NCI-H2081 treated with DMSO at 0.1 percent for 48 hours (cell line): ENCODE data around the gene GHRH.

Source experiments
- DNase-seq: peaks from one replicate; lab custom pipeline; 2025; lab: John Stamatoyannopoulos, UW

Gene GHRH

DNA sequence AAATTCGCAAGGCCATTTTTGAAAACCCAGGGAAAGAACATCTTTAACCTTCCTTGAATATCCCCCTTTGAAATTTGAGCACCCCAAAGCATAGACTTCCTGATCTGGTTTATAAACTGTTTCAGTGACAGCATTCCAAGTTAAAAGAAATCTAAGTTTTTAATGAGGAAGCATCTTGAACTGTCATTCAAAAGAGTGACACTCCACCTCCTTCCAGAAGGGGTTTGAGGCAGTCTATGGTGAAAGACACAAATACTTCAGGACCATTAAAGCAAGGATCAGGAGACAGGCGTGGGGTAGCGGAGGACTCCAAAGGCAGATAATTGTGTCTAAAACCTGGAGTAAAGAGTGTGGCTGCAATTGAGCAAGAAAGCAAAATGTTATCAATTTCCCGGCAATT is 691 bp downstream of the GHRH start:
- no peak for DNase-seq

DNA sequence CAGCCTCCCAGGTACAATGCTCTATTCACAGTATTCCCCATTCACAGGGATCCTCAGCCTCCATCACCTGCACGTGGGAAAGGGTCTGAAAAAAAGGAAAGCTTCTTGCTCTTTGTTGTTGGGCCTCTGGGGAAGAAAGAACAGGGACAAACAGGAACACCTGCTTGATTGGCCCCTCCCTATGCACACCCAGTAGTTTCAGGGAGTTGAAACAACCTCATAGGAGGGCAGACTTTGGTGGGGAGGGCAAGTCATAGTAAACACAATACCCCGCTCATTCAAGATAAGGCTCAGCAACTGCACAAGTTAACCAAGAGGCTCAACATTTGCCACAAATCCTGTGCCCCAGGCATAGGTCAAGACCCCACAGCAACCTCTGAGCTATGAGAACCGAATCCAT is 1.7 kb downstream of the GHRH start:
- DNase-seq: no peak

DNA sequence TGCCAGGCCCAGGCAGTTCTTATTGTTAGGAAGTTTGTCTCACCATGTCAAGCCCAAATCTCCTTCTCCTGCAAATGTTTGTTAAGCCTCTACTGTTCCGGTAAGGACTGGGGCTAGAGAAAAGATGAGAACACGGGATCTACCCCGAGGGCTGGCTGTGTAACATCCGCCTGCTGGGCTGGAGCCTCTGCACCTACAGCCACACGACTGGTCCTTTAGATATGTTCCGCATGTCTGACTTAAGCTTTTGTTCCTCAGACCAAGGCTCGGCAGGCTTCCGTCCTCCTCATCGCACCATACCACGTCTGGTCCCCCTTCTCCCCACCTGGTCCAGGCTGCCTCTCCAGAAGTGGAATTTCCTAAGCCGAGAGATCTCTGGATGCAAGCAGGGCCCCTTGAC is 2.6 kb downstream of the GHRH start:
- no peak for DNase-seq

DNA sequence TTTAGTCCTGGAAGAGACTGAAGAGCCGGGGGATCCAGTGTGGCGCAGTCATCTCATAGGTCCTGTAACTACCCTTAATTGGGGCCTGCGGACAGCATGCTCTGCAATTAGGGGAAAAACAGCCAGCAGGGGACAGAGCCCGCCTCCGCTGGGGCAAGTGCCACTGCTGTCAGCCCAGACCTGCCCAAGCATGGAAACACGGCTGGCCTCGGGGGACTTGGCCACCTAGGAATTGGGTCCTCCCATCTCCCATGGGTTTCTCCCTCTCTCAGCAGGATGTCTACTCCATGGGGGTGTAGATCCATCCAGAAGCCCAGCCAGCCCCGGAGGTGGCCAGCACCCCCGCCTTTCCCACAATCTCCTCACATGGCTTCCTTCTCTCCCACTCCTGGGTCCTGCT is 3.6 kb downstream of the GHRH start:
- DNase-seq: no peak

DNA sequence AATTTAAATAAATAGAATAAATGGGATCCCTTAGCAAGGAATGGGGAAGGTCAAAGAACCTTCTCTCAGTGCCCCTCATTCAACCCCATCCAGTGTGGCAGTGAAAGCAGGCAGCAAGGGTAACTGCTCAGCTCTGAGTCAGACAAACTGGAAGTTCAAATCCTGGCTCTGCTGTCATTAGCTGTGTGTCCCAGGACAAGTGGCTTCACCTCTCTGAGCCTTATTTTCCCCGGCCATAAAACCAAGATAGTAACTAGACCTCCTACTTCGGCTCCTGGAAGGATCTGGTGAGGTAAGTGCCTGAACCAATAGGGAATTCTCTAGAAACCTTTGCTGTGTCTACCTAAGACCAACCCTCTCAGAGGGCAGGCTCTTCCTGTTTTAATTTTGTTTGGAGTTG is 4.1 kb downstream of the GHRH start:
- DNase-seq: no peak

DNA sequence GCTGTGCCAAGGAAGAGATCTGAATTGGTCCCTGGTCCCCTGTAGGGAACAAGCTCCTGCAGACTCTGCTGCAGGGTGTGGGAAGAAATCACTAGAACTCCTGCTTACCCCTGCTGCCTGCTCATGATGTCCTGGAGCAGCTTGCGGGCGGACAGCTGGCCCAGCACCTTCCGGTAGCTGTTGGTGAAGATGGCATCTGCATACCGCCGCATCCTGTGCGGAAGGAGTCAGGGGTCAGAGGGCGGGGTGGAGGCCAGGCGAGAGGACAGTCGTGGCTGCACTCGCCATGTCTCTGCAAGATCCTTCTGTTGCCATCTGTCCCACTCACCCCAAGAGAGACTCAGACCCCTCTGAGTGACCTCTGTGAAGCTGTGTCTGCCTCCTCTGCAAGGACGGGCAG is 5.3 kb downstream of the GHRH start:
- DNase-seq: no peak

DNA sequence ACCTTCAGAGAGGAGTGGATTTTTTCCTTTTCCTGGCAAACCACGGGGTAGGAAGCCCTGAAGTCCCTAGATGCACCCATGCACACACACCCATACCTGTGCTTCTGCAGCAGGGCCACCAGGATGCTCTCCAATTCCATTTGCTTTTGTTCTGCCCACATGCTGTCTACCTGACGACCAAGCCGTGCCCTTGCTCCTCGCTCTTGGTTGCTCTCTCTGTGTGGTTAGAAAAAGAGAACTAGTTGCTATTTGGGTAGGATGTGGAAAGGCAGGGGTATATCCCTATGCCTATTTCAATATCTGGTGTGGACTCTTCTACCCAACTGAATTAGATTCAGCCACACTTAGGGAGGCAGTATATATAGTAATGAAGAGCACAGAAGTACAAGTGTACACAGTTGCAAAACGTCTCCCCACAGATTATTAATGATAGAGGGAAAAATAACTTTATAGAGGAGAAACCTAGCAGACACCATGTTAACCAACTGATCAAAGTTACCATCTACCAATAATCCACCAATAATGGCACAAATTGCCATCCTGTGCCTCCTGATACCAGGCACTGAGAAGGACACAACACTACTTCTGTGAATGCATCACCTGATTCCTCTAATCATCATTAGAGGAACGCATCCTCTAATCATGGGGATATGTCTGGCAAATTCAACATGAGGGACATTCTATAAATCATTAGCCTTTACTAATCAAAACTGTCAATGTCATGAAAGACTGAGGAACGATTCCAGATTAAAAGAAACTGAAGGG is 7.3 kb downstream of the GHRH start:
- DNase-seq: no peak

DNA sequence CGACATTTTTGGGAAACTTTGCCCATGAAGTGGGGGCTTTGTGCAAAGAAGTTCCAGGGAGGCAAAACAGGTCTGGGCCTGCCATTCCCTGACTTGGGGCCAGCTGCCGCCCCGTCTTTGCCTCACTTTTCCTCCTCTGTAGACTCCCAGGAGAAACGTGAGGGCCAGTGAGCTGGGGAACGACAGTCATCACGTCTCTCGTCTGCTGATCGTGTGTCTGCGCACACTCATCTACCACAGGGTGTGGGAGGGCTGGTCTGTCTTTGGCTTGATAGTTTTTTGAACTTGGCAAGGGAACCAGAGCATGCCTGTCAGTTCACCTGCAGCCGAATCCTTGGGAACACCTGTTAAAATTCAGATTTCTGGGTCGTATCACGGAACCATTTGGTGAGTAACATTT is 8.5 kb downstream of the GHRH start:
- DNase-seq: no peak

DNA sequence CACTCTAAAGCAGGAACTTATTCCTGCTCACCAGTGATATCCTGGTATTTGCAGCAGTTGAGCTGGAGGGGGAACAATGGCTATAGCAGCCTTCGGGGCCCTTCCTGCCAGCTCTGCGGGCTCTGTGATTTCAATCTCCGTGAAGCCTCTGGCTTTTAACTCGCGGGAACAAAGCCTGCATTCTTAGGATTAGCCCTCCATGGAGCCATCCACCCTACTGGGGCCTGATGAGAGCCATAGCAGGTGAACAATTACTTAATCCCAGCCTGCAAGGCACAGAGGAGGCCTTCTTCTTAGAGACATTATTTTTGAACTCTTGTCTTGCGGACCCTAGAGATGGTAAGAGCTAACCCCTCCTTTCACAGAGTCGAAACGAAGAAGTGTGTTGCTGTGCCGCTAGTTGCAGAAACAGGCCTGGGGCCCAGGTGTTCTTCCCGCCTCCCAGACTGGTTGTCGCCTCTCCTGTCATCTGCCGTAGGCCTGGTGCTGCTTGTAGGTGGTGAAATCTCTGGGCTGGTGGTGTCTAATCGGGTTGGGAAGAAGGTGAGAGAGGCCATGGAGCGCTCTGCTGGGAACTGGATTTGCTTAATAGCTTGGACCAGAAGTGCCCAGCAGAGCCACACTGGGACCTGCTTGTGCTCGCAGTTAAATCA is 9.7 kb downstream of the GHRH start:
- DNase-seq: no peak

DNA sequence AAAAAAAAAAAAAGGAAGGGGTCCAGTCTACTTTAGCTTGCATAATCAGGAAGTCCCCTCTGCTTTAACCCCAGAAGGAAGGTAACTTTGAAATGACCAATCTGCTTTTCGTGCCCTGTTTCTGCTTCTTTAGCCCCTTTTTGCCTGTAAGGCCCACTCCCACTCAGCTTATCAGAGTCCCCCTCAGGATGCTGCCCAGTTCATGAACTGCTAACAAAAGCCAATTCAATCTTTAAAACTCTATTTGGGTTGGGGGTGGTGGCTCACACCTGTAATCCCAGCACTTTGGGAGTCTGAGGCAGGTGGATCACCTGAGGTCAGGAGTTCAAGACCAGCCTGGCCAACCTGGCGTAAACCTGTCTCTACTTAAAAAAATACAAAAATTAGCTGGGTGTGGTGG is 12.3 kb downstream of the GHRH start:
- DNase-seq: no peak

DNA sequence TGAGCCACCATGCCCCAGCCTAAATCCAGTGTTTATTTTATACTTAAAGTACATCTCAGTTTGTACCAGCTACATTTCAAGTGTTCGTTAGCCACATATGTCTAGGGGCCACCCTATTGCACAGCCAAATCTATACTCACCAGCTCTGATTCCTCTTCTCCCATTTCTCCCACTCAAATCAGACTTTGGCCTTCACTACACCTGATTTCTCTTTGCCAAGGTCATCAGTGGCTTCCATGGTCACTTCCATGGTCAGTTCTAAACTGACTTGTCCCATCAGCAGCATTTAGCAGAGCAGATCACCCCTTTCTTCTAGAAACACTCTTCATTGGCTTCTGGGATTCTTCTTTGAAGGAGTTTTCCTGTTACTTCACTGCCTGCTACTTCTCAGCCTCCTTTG is 14.1 kb downstream of the GHRH start:
- no peak for DNase-seq

DNA sequence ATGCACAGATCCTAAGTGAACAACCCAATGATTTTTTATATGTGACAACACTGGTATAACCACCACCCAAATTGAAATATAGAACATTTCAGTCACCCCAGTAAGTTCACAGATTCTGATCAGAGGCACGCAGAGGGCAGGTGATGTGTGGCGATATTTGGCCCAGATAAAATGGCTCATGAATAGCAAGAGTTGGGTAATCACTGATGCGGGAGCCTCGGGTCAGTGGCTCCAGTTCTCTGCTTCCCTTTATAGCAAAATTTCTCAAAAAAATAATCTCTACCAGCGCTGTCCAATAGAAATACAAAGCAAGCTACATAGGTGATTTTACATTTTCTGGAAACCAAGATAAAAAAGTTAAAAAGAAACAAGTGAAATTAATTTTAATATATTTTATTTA is 14.9 kb downstream of the GHRH start:
- DNase-seq: no peak

DNA sequence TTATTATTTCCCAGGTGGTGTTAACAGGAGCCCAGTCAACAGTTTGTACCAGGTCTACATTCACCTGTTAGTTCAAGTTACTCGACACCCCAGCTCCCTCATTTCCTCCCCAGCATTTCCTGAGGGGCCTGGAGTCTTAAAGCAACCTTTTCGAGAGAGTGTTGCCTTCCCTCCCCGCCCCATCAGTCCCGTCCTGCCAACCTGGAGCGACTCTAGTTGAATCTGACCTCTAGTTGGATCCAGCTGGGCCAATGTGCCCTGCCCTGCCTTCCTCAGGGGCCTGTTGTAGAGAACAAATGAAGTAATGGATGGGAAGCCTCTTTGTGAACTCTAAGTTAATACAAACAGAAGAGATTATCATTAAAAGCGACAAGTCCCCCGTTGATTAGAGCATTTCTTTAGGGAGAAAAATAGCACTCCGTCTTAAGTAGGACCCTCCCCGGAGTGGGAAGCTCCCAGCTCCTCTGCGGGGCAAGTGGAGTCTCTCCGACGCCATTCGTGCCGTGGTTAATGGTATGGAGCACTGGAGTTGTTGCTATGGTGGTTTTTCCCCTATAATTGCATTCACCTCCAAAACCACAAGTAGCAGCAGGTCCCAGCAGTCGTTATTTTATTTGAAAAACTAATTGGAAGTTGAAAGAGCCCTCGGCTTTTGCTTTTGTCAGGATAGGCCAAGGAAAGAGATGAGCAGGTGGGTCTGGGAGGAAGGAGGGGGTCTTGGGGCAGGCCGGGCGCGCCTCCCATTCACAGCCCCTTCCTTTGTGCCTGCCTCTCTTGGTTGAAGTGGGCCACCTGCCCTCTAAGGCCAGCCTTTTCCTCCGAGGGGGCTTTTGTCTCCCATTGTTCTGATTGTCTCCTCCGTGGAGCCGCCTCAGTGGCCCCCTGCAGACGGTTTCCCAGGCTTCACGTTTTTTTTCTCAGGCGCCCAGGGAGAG is 16.1 kb downstream of the GHRH start:
- no peak for DNase-seq

DNA sequence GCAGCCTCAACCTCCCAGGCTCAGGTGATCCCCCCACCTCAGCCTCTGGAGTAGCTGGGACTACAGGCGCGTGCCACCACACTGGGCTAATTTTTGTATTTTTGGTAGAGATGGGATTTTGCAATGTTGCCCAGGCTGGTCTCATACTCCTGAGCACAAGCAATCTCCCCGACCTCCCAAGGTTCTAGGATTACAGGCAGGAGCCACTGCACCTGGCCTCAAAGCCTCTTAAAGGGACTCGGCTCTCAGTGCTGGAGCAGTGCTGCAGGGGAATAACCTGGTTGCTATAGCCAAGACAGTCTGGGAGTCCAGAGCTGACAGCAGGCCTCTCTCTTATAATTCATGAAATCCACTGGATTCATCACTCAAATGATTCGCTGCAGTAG is 17.0 kb downstream of the GHRH start:
- no peak for DNase-seq

DNA sequence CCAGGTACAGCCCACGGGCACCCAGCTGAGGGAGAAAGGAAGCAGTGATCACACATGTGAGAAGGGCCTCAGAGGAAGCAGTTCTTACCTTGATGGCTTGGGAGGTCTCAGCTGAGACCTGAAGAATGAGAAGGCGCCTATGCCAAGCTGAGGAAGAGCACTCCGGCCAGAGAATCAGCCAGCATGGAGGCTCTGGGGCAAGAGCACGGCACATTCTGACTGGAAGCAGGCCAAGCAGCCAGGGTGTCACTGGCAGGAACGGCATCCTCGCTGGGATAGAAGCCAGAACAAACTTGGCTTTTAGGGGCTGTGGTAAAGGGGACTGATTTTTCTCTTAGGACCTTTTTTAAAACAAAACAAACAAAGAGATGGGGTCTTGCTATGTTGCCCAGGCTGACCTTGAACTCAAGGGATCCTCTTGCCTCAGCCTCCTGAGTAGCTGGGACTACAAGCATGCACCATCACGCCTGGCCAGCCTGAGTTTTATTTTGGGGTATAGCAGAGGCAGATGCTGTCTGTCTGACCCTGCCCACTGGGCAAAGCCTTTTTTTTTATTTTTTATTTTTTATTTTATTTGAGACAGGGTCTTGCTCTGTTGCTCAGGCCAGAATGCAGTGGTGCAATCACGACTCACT is 17.6 kb downstream of the GHRH start:
- no peak for DNase-seq

DNA sequence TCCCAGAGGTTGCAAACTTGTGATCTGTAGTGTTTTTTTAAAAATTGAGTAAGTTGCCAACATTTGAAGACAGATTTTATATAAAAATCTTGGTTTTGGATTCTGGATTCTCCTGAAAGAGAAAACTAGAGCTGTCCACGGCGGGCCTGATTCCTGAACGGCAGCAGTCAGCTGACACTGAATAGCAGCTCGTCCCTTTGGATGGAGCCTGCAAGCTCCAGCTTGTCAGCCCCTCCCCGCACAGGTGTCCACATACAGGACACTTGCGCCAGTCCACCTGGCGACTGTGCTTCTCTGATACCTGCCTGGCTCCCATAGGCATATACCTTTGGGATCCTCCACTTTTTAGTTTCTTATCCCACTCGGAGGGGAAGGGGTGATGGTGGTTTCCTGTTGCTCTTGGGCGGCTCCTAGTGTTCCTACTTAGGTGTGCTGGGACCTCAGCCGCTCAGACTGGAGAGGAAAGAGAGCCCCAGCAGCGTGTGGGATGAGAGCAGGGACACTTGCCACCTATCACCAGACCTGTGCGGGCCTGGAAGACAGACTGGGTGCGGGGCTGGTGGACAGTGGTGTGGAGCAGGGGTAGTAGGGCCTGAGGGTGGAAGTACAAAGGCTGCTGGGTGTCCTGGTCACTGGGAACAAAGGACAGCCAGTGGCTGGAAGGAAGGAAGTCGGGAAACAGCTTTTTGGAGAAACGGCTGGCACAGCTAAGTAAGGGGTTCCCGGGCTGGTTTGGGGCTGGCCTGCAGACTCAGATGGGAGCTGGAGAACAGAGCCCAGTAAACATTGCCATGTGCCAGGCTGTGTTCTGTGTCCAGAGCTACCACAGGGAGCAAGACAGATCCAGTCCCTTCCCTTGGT is 18.3 kb downstream of the GHRH start:
- DNase-seq: no peak

DNA sequence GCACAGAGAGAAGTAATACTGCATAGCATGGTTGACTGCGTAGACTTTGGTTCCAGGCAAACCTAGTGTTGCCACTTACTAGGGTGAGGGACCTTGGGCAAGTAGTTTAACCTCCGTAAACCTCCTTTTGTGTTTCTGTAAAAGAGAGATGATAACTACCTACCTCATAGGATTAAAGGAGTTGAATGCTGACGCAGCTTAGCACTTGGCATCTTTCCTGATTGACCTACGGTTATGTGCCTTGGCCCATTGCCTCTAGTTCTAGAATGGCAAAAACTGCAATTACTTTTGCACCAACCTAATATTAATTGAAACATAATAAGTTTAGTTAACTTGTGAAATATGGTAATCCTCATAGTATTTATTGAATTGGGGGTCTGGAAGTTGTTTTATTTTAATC is 19.1 kb downstream of the GHRH start:
- no peak for DNase-seq

DNA sequence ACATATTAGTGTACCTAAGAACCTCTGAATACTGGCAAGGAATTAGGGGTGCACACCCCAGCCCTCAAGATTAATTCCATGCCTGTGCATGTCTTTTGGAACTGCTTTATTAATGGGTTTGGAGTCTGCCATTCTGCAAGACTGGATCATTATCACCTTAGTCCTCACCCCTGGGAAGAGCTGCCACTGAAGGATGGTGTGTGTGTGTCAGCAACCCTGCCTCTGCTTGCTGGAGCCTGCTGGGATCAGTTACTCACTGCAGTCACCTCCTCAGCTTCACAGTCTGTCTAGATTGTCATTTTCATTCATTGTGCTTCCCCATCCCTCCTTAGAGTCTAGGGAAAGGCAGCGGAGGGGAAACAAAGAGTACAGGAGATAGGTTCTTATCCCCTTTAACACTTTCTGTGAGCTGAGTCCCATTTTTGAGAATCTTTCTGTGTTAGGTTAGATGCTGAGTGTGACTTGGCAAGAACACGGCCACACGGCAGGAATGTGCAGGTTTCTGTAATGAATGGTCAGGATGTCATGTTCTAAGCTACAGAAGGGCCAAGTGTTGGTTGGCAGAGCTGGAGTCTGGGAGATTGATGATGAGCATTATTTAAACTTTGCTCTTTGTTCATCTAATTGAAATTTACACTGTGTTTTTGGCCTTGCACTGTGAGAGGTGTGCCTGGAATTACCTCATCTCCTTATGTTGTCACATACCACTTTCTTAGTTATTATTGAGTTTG is 21.1 kb downstream of the GHRH start:
- no peak for DNase-seq

DNA sequence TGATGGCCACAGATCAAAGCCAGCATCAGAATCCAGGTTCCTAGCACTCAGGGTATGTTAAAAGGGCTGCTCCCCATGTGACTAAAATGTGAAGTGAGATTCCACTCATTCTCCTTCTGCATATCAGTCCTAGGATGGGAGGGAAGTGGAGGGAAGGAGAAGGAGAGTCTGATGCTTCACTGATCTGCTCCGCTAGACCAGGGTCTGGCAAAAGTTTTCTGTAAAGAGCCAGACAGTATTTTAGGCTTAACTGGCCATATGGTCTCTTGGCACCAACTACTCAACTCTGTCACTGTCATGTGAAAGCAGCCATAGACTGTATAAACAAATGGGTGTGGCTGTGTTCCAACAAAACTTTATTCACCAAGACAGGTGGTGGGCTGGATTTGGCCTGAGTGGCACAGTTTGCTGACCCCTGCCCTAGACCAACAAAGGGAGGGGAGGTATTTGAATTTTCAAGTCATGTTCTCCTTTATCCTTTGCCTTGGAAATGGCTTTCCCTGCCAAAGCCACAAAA is 22.6 kb downstream of the GHRH start:
- no peak for DNase-seq

DNA sequence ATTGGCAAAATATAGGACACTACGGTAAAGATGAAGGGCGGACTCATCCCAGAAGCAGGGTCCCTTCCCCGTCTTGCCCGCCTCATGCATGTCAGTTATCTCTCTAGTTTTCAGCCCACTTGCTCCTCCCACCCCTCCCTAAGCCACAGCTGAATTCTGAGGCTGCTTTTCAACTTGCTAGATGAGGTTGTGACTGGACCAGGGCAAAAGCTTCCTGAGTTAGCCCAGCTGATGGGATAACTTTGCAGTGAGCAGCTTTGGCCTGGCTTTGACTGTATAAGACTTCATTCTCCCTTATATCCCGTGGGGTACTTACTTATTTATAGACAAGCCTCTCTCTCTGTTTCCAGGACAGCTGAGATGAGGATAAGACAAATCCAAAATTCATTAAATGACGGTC is 23.2 kb downstream of the GHRH start:
- DNase-seq: no peak

DNA sequence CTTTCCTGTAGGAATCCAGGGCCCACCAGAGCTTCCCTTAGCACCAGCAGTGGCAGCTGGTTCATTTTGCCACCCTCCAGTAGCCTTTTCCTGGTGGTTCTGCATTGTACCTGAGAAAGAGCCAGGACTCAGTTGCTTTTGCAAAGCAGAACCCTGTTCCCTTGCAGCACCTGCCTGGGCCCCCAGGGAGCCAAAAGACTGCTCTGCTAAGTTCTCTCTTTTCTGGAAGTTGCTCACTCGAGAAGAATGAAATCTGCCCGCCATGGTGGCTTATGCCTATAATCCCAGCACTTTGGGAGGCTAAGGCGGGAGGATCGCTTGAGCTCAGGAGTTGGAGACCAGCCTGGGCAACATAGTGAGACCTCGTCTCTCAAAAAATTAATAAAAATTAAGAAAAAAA is 24.0 kb downstream of the GHRH start:
- no peak for DNase-seq
